GM19455 (cell line): ENCODE results near the gene FBXL14.

Source experiments
- ATAC-seq: cut with Tn5 transposase; IDR thresholded peaks from one replicate; pipeline ENCODE4 v1.9.1; 2021; ENCODE audit not compliant: unreplicated experiment

The FBXL14 gene

GRCh38 chr12:1517734-1518525 is 76.5 kb downstream of the FBXL14 start:
- no peak for ATAC-seq

- no peak for ATAC-seq
These were observed 77.4 kb downstream of the FBXL14 start for GRCh38 chr12:1517007-1517406.
